Right renal cortex interstitium (tissue), 3 donors: ENCODE measurements around the gene ZNF770. TPM values are rescaled to one million over a fixed set of nuclear protein-coding genes. Genes with fewer than 3 reads are reported as not detected.
"Not testable (repeated sequence)": the region's sequence is repeated elsewhere in the genome, so short reads cannot be mapped to it uniquely, and the experiment has no call there.

ENCODE experiments used
- DNase-seq, 3 donors: peaks; one replicate each; pipeline ENCODE4 v3.0.0-alpha.2; 2013; ENCODE audit warnings: low read depth in 3 of 3, low spot score in 2 of 3
- polyA plus RNA-seq, 3 donors: library from polyadenylated mRNA; unstranded; fragments of 120-200 nt; gene quantifications; one replicate each; pipeline ENCODE4 v1.2.1, GENCODE V29; 2013; ENCODE audit not compliant: insufficient read length in 3 of 3

ZNF770 gene
- polyA plus RNA-seq, 3 donors = 68.7 to 71.8 (median 69.0) TPM

GRCh38 chr15:34984889-34985630 is 3.0 kb downstream of the ZNF770 start:
- DNase-seq = no peak

DNA sequence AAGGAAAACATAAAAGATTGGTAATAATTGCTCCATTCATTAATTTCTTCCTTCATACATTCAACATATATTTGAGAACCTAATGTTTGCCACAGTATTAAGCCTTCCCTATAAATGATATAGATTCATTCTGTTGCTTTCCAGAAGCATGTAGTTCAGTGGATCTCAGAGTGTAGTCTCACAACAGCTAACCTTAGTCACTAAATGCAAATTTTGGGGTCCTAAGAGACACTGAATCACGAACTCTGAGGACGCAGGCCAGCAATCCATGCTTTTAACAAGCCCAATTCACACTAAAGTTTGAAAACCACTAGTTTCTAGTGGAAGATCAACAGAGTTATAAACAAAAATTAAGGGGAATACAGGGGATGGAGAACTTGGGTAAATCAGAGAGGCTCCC is 11.3 kb downstream of the ZNF770 start:
- no peak for DNase-seq

GRCh38 chr15:34976073-34976472 is 12.0 kb downstream of the ZNF770 start:
- no peak for DNase-seq

DNA sequence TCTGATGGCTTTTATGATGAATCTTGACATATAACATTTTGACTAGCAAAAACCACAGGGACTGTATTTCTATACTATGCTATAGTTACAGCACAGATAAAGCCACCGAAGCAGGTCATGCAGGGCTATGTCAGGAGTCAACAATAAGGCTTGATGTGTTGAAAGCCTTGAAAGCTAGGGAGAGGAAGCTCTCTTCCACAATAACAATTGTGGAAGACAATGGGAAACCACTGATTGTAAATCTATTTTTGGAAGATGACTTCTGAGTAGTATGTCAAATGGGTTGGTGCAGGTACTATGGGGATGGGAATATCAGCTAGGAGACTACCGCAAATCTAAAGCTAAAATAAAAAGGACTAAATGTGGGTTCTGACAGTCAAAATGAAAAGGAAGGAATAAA is 14.6 kb downstream of the ZNF770 start:
- DNase-seq = no peak

GRCh38 chr15:34970098-34970643 is 17.9 kb downstream of the ZNF770 start:
- DNase-seq = not testable (repeated sequence)

GRCh38 chr15:34969340-34970097 is 18.6 kb downstream of the ZNF770 start, which contains the start of gene AQR:
Gene AQR, minus strand, starts transcription at chr15:34969742. Its CDS starts 129 bp downstream, at chr15:34969613.
- peak; percentile 80 to 91 (median 86) for DNase-seq

DNA sequence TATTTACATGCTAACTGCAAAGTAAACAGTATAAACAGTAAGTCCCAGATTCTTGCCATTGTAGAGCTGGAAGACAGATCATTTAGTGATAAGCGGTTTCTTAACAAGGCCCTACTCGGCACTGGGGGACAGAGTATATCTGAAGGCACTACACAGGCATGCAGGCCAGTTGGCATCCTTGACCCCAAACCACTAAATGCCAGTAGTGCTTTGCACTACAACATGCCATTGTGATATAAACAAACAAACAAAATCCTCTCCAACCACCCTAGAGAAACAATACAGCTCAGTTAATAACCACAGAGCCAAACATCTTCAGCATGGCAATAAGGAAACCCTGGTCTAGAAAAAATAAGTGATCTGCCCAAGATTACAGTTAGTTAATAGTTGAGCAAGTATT is 23.8 kb downstream of the ZNF770 start:
- no peak for DNase-seq

DNA sequence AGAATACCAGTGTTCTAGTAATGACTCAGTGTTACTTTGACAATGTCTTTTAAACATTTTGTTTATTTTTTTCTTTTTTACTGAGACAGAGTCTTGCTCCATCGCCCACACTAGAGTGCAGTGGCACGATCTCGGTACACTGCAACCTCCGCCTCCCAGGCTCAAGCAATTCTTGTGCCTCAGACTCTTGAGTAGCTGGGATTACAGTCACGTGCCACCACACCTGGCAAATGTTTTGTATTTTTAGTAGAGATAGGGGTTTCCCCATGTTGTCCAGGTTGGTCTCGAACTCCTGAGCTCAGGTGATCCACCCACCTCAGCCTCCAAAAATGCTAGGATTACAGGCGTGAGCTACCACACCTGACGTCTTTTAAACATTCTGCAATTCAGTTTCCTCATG is 34.2 kb downstream of the ZNF770 start:
- no peak for DNase-seq

- no peak for DNase-seq
These were observed 35.6 kb downstream of the ZNF770 start for GRCh38 chr15:34952481-34952880.

GRCh38 chr15:34951993-34952392 is 36.1 kb downstream of the ZNF770 start:
- DNase-seq = no peak

DNA sequence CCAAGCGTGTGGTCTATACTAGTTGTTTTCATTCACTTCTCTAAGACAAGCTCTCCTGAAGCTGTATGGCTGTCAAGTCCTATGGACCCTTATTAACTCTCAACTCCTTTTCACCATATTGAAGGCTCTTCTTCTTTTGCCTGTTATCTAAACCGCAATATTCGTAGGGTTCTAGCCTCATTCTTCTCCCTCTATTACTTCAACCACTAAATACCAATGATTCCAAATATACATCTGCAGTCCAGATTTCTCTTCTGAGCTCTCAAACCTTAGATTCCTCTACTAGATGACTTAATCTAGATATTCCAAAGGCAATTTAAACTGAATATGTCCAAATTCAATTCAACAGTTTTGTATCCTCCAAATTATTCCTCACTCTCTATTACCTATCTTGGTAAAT is 43.2 kb downstream of the ZNF770 start:
- DNase-seq = no peak

DNA sequence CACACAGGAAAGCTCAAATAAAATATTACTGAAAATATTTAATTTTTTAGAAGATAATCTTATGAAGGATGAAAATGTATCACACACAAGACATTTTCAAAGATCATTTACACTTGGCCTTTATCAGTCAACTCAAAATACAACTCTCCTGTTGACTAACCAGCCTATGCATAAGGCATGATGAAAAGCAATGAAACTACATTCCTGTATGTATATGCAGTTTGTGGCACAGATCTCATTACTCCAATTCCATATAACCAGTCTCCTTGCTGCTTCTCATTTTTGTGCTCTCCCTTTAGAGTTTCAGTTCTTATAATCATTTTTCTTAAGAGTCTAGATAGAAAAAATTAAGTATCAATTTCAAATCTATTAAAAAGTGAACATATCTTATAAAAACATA is 44.4 kb downstream of the ZNF770 start:
- DNase-seq = no peak

GRCh38 chr15:34943264-34943663 is 44.8 kb downstream of the ZNF770 start:
- not testable (repeated sequence) for DNase-seq

- DNase-seq = no peak
These were observed 45.7 kb downstream of the ZNF770 start for GRCh38 chr15:34942363-34942762.

GRCh38 chr15:34941831-34942230 is 46.3 kb downstream of the ZNF770 start:
- DNase-seq = no peak

DNA sequence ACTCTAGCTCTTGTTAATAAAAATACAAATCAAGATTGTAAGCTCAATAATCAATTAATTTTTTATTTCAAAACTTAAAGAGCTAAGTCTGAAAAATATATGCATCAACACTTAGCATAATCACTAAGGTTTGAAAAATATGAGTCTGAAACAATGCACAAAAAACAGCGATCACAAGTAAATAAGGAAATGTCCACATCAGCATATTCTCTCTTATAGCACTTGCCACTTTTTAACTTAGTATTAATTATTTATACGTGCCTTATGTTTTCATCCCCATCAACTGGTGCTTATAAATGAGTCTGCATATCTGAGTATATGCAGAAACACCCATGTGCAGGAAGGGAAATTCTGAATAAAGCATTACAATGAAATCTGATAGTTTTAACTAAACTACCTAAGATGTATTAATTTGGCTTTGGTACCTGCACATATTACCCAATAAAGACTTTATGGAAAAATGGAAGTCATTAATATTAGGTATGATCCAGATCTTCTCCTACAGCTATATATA is 46.8 kb downstream of the ZNF770 start:
- DNase-seq = no peak

GRCh38 chr15:34933432-34933975 is 54.6 kb downstream of the ZNF770 start:
- DNase-seq = no peak

DNA sequence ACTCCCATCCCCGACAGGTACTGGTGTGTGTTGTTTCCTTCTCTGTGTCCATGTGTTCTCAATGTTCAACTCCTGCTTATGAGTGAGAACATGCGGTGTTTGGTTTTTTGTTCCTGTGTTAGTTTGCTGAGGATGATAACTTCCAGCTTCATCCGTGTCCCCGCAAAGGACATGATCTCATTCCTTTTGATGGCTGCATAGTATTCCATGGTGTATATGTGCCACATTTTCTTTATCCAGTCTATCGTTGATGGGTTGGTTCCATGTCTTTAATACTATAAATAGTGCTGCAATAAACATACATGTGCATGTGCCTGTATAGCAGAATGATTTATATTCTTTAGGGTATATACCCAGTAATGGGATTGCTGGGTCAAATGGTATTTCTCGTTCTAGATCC is 59.7 kb downstream of the ZNF770 start:
- DNase-seq = not testable (repeated sequence)
